ENCODE data around the gene MBTPS2.
"Not testable (repeated sequence)": the region's sequence is repeated elsewhere in the genome, so short reads cannot be mapped to it uniquely, and the experiment has no call there.

Gene MBTPS2

GRCh38 chrX:21813612-21814368 is 25.6 kb upstream of the MBTPS2 start:
- TF ChIP-seq CTCF (IDR thresholded peaks at IDR 0.05; ENCODE audit: borderline replicate concordance, extremely low read depth, low read length, poor library complexity, severe bottlenecking) (no peak), EZH2 (IDR thresholded peaks at IDR 0.05; ENCODE audit: borderline replicate concordance, low read depth, low read length, severe bottlenecking) (no peak)
- DNase-seq, result no peak
- Histone ChIP-seq H3K79me2 (ENCODE audit: insufficient read depth, low read length) (no peaks in the 10 kb centered on the region), H3K9ac (ENCODE audit: low read depth, low read length) (no peak overlapping the region), H3K27ac (ENCODE audit: low read length) (no peak overlapping the region), H3K27me3 (ENCODE audit: insufficient read depth, low read length, poor library complexity) (no peaks in the 10 kb centered on the region), H2AFZ (ENCODE audit: low read depth, low read length) (no peak overlapping the region), H3K36me3 (ENCODE audit: insufficient read depth, low read length) (no peaks in the 10 kb centered on the region), H3K9me3 (ENCODE audit: insufficient read depth, low read length, severe bottlenecking) (no peaks in the 10 kb centered on the region), H3K4me2 (ENCODE audit: insufficient read depth, low read length) (no peak overlapping the region), H4K20me1 (ENCODE audit: insufficient read depth, low read length) (no peaks in the 10 kb centered on the region), H3K4me3 (ENCODE audit: low read depth in 1 of 2, low read length in 2 of 2) (no peak overlapping the region), H3K4me1 (ENCODE audit: insufficient read depth, low read length) (no peaks in the 10 kb centered on the region)
- ATAC-seq (ENCODE audit: insufficient read depth, low read depth), result no peak

- no peak overlapping the region for H2AFZ ChIP-seq (ENCODE audit: low read depth, low read length)
- no peak overlapping the region for H3K27ac ChIP-seq (ENCODE audit: low read length)
- DNase-seq, result no peak
- H3K9ac ChIP-seq (ENCODE audit: low read depth, low read length), result no peak overlapping the region
- no peaks in the 10 kb centered on the region for H3K79me2 ChIP-seq (ENCODE audit: insufficient read depth, low read length)
- TF ChIP-seq EZH2 (IDR thresholded peaks at IDR 0.05; ENCODE audit: borderline replicate concordance, low read depth, low read length, severe bottlenecking) (no peak), CTCF (IDR thresholded peaks at IDR 0.05; ENCODE audit: borderline replicate concordance, extremely low read depth, low read length, poor library complexity, severe bottlenecking) (no peak)
- H3K4me1 ChIP-seq (ENCODE audit: insufficient read depth, low read length), result no peaks in the 10 kb centered on the region
- no peaks in the 10 kb centered on the region for H3K27me3 ChIP-seq (ENCODE audit: insufficient read depth, low read length, poor library complexity)
- no peak overlapping the region for H3K4me3 ChIP-seq (ENCODE audit: low read depth in 1 of 2, low read length in 2 of 2)
- no peak overlapping the region for H3K4me2 ChIP-seq (ENCODE audit: insufficient read depth, low read length)
- no peaks in the 10 kb centered on the region for H3K36me3 ChIP-seq (ENCODE audit: insufficient read depth, low read length)
- no peaks in the 10 kb centered on the region for H3K9me3 ChIP-seq (ENCODE audit: insufficient read depth, low read length, severe bottlenecking)
- no peaks in the 10 kb centered on the region for H4K20me1 ChIP-seq (ENCODE audit: insufficient read depth, low read length)
- no peak for ATAC-seq (ENCODE audit: insufficient read depth, low read depth)
Observed at GRCh38 chrX:21816136-21816535, 23.3 kb upstream of the MBTPS2 start.

GRCh38 chrX:21820170-21820569 is 19.2 kb upstream of the MBTPS2 start:
- not testable (repeated sequence) for H3K79me2 ChIP-seq (ENCODE audit: insufficient read depth, low read length); DNase-seq; H3K4me3 ChIP-seq (ENCODE audit: low read depth in 1 of 2, low read length in 2 of 2); H3K4me1 ChIP-seq (ENCODE audit: insufficient read depth, low read length); ATAC-seq (ENCODE audit: insufficient read depth, low read depth); H3K36me3 ChIP-seq (ENCODE audit: insufficient read depth, low read length); H3K9me3 ChIP-seq (ENCODE audit: insufficient read depth, low read length, severe bottlenecking); H4K20me1 ChIP-seq (ENCODE audit: insufficient read depth, low read length); H3K9ac ChIP-seq (ENCODE audit: low read depth, low read length); H2AFZ ChIP-seq (ENCODE audit: low read depth, low read length); H3K27me3 ChIP-seq (ENCODE audit: insufficient read depth, low read length, poor library complexity); H3K4me2 ChIP-seq (ENCODE audit: insufficient read depth, low read length); H3K27ac ChIP-seq (ENCODE audit: low read length)

- no peaks in the 10 kb centered on the region for H3K79me2 ChIP-seq (ENCODE audit: insufficient read depth, low read length)
- no peak overlapping the region for H2AFZ ChIP-seq (ENCODE audit: low read depth, low read length)
- TF ChIP-seq EZH2 (IDR thresholded peaks at IDR 0.05; ENCODE audit: borderline replicate concordance, low read depth, low read length, severe bottlenecking), result no peak
- TF ChIP-seq CTCF (IDR thresholded peaks at IDR 0.05; ENCODE audit: borderline replicate concordance, extremely low read depth, low read length, poor library complexity, severe bottlenecking), result no peak
Observed at GRCh38 chrX:21821875-21822274, 17.5 kb upstream of the MBTPS2 start.

More at GRCh38 chrX:21821875-21822274, 17.5 kb upstream of the MBTPS2 start:
- no peak for ATAC-seq (ENCODE audit: insufficient read depth, low read depth)
- Histone ChIP-seq H3K4me3 (ENCODE audit: low read depth in 1 of 2, low read length in 2 of 2) (no peak overlapping the region), H3K9me3 (ENCODE audit: insufficient read depth, low read length, severe bottlenecking) (no peaks in the 10 kb centered on the region), H3K9ac (ENCODE audit: low read depth, low read length) (no peak overlapping the region), H3K4me2 (ENCODE audit: insufficient read depth, low read length) (no peak overlapping the region), H4K20me1 (ENCODE audit: insufficient read depth, low read length) (no peaks in the 10 kb centered on the region), H3K27ac (ENCODE audit: low read length) (no peak overlapping the region), H3K36me3 (ENCODE audit: insufficient read depth, low read length) (no peaks in the 10 kb centered on the region), H3K27me3 (ENCODE audit: insufficient read depth, low read length, poor library complexity) (no peaks in the 10 kb centered on the region), H3K4me1 (ENCODE audit: insufficient read depth, low read length) (no peaks in the 10 kb centered on the region)
- DNase-seq, result no peak
